Measurements from ENCODE around the gene RGL2. TPM values are rescaled to one million over a fixed set of nuclear protein-coding genes. Genes with fewer than 3 reads are reported as not detected.

Gene RGL2
- polyA plus RNA-seq, 1 of the 3 experiments (the other 2 are of a cell fraction), result 59.4 TPM

DNA sequence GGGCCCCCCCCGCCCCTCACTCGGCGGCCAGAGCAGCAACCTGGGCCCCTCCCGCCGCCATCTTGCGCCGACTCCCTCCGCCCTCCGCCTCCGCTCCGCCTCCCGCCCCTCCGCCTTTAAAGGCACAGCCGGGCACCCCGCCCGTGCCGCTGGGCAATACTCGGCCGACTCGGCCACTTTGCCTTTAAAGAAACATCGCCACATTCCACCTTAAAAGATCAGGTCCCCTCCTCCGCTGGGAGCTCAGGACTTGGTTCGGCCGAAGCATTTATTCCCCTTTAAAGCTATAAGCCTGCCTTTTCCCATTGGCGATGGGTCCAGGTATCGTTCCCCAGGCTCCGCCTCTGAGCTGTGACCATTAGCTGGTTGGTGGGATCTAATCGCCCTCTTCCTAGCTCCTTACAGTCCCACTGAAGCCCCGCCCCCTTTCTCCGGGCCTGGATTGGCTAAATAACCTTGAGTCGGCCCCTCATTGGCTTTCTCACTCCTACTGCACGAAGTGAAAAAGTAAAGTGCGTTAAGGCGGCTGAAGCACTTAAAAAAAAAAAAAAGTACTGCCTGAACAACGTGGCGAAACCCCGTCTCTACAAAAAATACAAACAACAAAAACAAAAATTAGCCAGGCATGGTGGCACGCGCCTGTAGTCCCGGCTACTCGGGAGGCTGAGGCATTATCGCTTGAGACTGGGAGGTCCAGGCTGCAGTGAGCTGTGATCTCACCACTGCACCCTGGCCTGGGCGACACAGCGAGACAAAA is 19.1 kb upstream of the RGL2 start, which contains the start of gene ZBTB22:
TSS of gene ZBTB22 (minus strand) at position 76 of the 757 bp plus-strand sequence. CDS start 828 bp downstream, outside the sequence.
- peak within 1 kb of the TSS; percentile 28 for H2AFZ ChIP-seq (ENCODE audit: low read depth)
- TF ChIP-seq NRF1 (IDR thresholded peaks at IDR 0.05; ENCODE audit: low read depth, low read length), result peak; percentile 19; the same call in 1 of the 2 replicates
- TF ChIP-seq FOSL2 (IDR thresholded peaks at IDR 0.05; ENCODE audit: borderline replicate concordance, low read depth), result no peak
- TF ChIP-seq, protein P1, sequence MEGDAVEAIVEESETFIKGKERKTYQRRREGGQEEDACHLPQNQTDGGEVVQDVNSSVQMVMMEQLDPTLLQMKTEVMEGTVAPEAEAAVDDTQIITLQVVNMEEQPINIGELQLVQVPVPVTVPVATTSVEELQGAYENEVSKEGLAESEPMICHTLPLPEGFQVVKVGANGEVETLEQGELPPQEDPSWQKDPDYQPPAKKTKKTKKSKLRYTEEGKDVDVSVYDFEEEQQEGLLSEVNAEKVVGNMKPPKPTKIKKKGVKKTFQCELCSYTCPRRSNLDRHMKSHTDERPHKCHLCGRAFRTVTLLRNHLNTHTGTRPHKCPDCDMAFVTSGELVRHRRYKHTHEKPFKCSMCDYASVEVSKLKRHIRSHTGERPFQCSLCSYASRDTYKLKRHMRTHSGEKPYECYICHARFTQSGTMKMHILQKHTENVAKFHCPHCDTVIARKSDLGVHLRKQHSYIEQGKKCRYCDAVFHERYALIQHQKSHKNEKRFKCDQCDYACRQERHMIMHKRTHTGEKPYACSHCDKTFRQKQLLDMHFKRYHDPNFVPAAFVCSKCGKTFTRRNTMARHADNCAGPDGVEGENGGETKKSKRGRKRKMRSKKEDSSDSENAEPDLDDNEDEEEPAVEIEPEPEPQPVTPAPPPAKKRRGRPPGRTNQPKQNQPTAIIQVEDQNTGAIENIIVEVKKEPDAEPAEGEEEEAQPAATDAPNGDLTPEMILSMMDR (IDR thresholded peaks at IDR 0.05), result no peak
- TF ChIP-seq FOXJ3 (CRISPR knock-in tag; IDR thresholded peaks at IDR 0.05), result no peak
- no peak for TF ChIP-seq GABPA (IDR thresholded peaks at IDR 0.05; ENCODE audit: low read depth)
- TF ChIP-seq MXI1 (IDR thresholded peaks at IDR 0.05; ENCODE audit: low read depth, low read length), result peak; percentile 50; the same call in 1 of the 2 replicates
- TF ChIP-seq, protein P2, sequence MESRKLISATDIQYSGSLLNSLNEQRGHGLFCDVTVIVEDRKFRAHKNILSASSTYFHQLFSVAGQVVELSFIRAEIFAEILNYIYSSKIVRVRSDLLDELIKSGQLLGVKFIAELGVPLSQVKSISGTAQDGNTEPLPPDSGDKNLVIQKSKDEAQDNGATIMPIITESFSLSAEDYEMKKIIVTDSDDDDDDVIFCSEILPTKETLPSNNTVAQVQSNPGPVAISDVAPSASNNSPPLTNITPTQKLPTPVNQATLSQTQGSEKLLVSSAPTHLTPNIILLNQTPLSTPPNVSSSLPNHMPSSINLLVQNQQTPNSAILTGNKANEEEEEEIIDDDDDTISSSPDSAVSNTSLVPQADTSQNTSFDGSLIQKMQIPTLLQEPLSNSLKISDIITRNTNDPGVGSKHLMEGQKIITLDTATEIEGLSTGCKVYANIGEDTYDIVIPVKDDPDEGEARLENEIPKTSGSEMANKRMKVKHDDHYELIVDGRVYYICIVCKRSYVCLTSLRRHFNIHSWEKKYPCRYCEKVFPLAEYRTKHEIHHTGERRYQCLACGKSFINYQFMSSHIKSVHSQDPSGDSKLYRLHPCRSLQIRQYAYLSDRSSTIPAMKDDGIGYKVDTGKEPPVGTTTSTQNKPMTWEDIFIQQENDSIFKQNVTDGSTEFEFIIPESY (IDR thresholded peaks at IDR 0.05; ENCODE audit: borderline replicate concordance, low read depth), result no peak
- peak; percentile 78 for TF ChIP-seq POLR2AphosphoS5 (IDR thresholded peaks at IDR 0.05; ENCODE audit: low read depth, low read length)
- TF ChIP-seq, protein P3, sequence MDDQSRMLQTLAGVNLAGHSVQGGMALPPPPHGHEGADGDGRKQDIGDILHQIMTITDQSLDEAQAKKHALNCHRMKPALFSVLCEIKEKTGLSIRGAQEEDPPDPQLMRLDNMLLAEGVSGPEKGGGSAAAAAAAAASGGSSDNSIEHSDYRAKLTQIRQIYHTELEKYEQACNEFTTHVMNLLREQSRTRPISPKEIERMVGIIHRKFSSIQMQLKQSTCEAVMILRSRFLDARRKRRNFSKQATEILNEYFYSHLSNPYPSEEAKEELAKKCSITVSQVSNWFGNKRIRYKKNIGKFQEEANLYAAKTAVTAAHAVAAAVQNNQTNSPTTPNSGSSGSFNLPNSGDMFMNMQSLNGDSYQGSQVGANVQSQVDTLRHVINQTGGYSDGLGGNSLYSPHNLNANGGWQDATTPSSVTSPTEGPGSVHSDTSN (IDR thresholded peaks at IDR 0.05), result peak; percentile 37; the same call in 1 of the 2 replicates
- TF ChIP-seq EP300 (IDR thresholded peaks at IDR 0.05; ENCODE audit: borderline replicate concordance in 1 of 2, low read depth in 1 of 2, low read length in 1 of 2), result no peak
- peak; percentile 81; the same call in 1 of the 2 replicates for TF ChIP-seq TAF1 (IDR thresholded peaks at IDR 0.05; ENCODE audit: borderline replicate concordance, low read depth, low read length)
- TF ChIP-seq MEF2A (IDR thresholded peaks at IDR 0.05; ENCODE audit: borderline replicate concordance, low read depth), result no peak
- TF ChIP-seq RFX5 (IDR thresholded peaks at IDR 0.05; ENCODE audit: low read length), result peak; percentile 84
- TF ChIP-seq, protein P4, sequence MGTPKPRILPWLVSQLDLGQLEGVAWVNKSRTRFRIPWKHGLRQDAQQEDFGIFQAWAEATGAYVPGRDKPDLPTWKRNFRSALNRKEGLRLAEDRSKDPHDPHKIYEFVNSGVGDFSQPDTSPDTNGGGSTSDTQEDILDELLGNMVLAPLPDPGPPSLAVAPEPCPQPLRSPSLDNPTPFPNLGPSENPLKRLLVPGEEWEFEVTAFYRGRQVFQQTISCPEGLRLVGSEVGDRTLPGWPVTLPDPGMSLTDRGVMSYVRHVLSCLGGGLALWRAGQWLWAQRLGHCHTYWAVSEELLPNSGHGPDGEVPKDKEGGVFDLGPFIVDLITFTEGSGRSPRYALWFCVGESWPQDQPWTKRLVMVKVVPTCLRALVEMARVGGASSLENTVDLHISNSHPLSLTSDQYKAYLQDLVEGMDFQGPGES (IDR thresholded peaks at IDR 0.05; ENCODE audit: low read depth, low read length), result peak; percentile 44; the same call in 1 of the 2 replicates
- peak; percentile 83 for TF ChIP-seq YY1 (IDR thresholded peaks at IDR 0.05; ENCODE audit: low read depth)
- TF ChIP-seq, protein P5, sequence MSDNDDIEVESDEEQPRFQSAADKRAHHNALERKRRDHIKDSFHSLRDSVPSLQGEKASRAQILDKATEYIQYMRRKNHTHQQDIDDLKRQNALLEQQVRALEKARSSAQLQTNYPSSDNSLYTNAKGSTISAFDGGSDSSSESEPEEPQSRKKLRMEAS (IDR thresholded peaks at IDR 0.05; ENCODE audit: low read depth), result peak; percentile 70
- peak; percentile 20 for TF ChIP-seq CHD2 (IDR thresholded peaks at IDR 0.05; ENCODE audit: low read length, partially characterized antibody)
- ChIA-PET POLR2A (interaction anchor here (0.8 to 1.9 kb wide), 7 partner anchors 9 to 346 kb away, joined by 3 to 11 read pairs (median 6); partner anchors contain the start of genes B3GALT4, PFDN6, RPS18 and VPS52), CTCF (interaction anchor here (0.7 to 4.5 kb wide), 9 partner anchors 18 to 408 kb away, joined by 3 to 16 read pairs (median 4); partner anchors contain the start of genes RPS18 and VPS52)
- H3K4me1 ChIP-seq (ENCODE audit: control insufficient read depth in 1 of 2, insufficient read depth in 2 of 2, low read depth in 1 of 2, low read length in 1 of 2), result peaks cover 29 to 53% of the 10 kb centered on the region in 2 experiments; a peak in 3 of 4 replicates
- no peaks in the 10 kb centered on the region for H3K9me3 ChIP-seq
- H3K4me3 ChIP-seq (ENCODE audit: low read depth in 2 of 2, low read length in 1 of 2), result peak within 1 kb of the TSS; percentile 56
- H3K4me2 ChIP-seq, result peak within 1 kb of the TSS; percentile 99
- H3K79me2 ChIP-seq (ENCODE audit: insufficient read depth), result peaks cover 64% of the 10 kb centered on the region
- H3F3A ChIP-seq (replicated peaks; ENCODE audit: insufficient read depth), result peaks cover 43% of the 10 kb centered on the region
- H3K9ac ChIP-seq, result peak within 1 kb of the TSS; percentile 60; the same call in 1 of the 2 replicates
- no peaks in the 10 kb centered on the region for H3K27me3 ChIP-seq (ENCODE audit: insufficient read depth)
- no peaks in the 10 kb centered on the region for H4K20me1 ChIP-seq (ENCODE audit: insufficient read depth)
- peaks cover 19 to 27% of the 10 kb centered on the region in 2 experiments for H3K36me3 ChIP-seq (replicated peaks in 1 of 2; ENCODE audit: control insufficient read depth in 1 of 2, insufficient read depth in 2 of 2, low read length in 1 of 2)
- no peaks in the 10 kb centered on the region for H3K9me2 ChIP-seq
- H3K27ac ChIP-seq (ENCODE audit: low read depth in 2 of 2, low read length in 1 of 2), result peak within 1 kb of the TSS; percentile 88 to 95
- 2% methylated on average over 37 of the region's 44 CpGs for WGBS (ENCODE audit: low lambda C conversion rate)
- DNase-seq, result peak; percentile 92
